Measurements from ENCODE around the gene ABCC9. TPM values are rescaled to one million over a fixed set of nuclear protein-coding genes. Genes with fewer than 3 reads are reported as not detected.
"Not testable (repeated sequence)": the region's sequence is repeated elsewhere in the genome, so short reads cannot be mapped to it uniquely, and the experiment has no call there.

The ABCC9 gene
- total RNA-seq, 1 donor from 2014 or later: not detected

DNA sequence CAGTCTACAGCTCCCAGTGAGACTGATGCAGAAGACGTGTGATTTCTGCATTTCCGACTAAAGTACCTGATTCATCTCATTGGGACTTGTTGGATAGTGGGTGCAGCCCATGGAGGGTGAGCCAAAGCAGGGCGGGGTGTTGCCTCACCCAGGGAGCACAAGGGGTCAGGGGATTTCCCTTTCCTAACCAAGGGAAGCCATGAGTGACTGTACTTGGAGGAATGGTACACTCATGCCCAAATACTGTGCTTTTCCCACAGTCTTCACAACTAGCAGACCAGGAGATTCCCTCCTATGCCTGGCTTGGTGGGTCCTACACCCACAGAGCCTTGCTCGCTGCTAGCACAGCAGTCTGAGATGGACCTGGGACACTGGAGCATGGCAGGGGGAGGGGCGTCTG lies 21.0 kb upstream of the ABCC9 start:
- intact Hi-C loops (cut with micrococcal nuclease): no loop called here
- no peaks in the 10 kb centered on the region for H3K9me3 Mint-ChIP-seq
- no peaks in the 10 kb centered on the region for H3K36me3 Mint-ChIP-seq (ENCODE audit: low read depth)
- H3K27me3 Mint-ChIP-seq (ENCODE audit: insufficient read depth): no peaks in the 10 kb centered on the region
- H3K4me3 Mint-ChIP-seq: no peak overlapping the region
- H3K4me1 Mint-ChIP-seq (ENCODE audit: low read depth): no peaks in the 10 kb centered on the region
- H3K27ac Mint-ChIP-seq: no peak overlapping the region
- no peak for DNase-seq (ENCODE audit: low spot score)

DNA sequence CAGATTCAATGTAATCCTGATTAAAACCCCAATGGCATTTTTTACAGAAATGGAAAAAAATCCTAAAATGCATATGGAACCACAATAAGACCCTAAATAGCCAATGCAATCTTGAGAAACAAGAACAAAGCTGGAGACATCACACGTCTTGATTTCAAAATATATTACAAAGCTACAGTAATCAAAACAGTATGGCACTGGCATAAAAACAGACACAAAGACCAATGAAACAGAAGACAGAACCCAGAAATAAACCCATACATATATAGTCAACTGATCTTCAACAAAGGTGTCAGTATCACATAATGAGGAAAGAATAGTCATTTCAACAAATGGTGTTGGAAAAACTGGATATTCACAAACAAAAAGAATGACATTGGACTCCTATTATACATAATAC lies 9.4 kb upstream of the ABCC9 start:
- no peak overlapping the region for H3K4me3 Mint-ChIP-seq
- H3K27me3 Mint-ChIP-seq (ENCODE audit: insufficient read depth): no peaks in the 10 kb centered on the region
- no peak for DNase-seq (ENCODE audit: low spot score)
- intact Hi-C loops (cut with micrococcal nuclease): no loop called here
- peaks cover 18% of the 10 kb centered on the region for H3K9me3 Mint-ChIP-seq
- H3K36me3 Mint-ChIP-seq (ENCODE audit: low read depth): no peaks in the 10 kb centered on the region
- no peaks in the 10 kb centered on the region for H3K4me1 Mint-ChIP-seq (ENCODE audit: low read depth)
- no peak overlapping the region for H3K27ac Mint-ChIP-seq

DNA sequence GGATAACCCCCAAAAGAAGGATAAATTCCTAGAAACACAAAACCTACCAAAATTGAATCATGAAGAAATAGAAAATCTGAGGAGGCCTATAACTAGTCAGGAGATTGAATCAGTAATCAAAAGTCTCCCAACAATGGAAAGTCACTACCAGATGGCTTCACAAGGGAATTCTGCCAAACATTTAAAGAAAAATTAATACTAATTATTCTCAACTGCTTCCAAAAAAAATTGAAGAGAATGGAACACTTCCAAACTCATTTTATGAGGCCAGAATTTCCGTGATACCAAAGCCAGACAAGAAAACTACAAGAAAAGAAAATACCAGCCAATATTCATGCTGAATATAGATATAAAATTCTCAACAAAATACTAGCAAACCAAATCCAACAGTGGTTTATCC lies 7.8 kb upstream of the ABCC9 start:
- Mint-ChIP-seq H3K4me3 (no peak overlapping the region), H3K36me3 (ENCODE audit: low read depth) (no peaks in the 10 kb centered on the region), H3K27me3 (ENCODE audit: insufficient read depth) (no peaks in the 10 kb centered on the region), H3K9me3 (peaks cover 18% of the 10 kb centered on the region), H3K4me1 (ENCODE audit: low read depth) (no peaks in the 10 kb centered on the region), H3K27ac (no peak overlapping the region)
- intact Hi-C loops (cut with micrococcal nuclease): no loop called here
- DNase-seq (ENCODE audit: low spot score): no peak

DNA sequence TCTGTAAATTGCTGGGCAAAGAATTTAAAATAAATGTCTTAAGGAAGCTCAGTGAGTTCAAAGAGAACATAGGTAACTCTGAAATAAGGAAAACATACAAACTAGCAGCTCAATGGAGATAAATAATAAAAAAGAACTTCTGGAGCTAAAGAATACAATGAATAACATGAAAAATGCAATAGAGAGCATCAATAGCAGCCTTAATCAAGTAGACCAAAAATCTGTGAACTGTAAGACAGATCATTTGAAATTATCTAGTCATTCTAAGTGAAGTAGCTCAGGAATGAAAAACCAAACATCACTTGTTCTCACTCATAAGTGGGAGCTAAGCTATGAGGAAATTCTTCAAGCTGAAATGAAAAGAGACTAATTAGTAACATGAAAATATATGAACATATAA lies 5.8 kb upstream of the ABCC9 start:
- no peak overlapping the region for H3K4me3 Mint-ChIP-seq
- no peak overlapping the region for H3K27ac Mint-ChIP-seq
- H3K36me3 Mint-ChIP-seq (ENCODE audit: low read depth): no peaks in the 10 kb centered on the region
- no peak for DNase-seq (ENCODE audit: low spot score)
- H3K27me3 Mint-ChIP-seq (ENCODE audit: insufficient read depth): peaks cover 13% of the 10 kb centered on the region
- peaks cover 18% of the 10 kb centered on the region for H3K9me3 Mint-ChIP-seq
- intact Hi-C loops (cut with micrococcal nuclease): no loop called here
- peaks cover under 1% of the 10 kb centered on the region for H3K4me1 Mint-ChIP-seq (ENCODE audit: low read depth)

DNA sequence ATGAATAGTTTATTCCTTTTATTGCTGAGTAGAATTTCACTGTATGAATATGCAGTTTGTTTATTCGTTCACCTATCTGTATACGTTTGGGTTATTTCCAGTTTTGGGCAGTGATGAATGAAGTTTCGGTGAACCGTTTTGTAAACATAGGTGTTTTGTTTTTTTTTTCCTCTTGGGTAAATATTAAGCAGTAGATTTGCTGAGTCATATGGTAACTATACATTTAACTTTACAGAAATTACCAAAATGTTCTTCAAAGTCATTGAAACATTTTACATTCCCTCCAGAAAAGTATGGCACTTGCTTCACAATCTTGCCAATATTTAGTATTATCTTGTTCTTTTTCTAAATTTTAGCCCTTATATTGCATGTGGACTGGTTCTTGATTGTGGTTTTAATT lies 3.8 kb upstream of the ABCC9 start:
- peaks cover 17% of the 10 kb centered on the region for H3K4me1 Mint-ChIP-seq (ENCODE audit: low read depth)
- DNase-seq (ENCODE audit: low spot score): no peak
- H3K4me3 Mint-ChIP-seq: no peak overlapping the region
- peaks cover 17% of the 10 kb centered on the region for H3K9me3 Mint-ChIP-seq
- no peak overlapping the region for H3K27ac Mint-ChIP-seq
- peaks cover 32% of the 10 kb centered on the region for H3K27me3 Mint-ChIP-seq (ENCODE audit: insufficient read depth)
- H3K36me3 Mint-ChIP-seq (ENCODE audit: low read depth): no peaks in the 10 kb centered on the region
- intact Hi-C loops (cut with micrococcal nuclease): no loop called here

DNA sequence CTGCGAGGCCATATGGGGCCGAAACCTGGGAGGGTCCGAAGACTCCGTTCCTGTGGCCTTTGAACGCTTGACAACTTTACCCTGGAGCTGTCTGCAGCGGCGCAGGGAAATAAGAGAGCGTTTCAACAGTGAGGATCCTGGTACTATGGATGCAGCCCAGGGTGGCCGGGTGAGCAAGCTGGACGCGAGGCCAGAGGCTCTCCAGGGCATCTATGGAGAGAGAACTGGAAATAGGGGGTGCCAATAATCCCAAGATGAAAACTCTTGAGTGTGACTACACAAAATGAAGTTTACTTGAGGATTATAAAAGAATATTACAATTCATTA lies 1.1 kb upstream of the ABCC9 start:
- Mint-ChIP-seq H3K27ac (no peak overlapping the region), H3K9me3 (peaks cover 6% of the 10 kb centered on the region), H3K4me3 (no peak overlapping the region), H3K36me3 (ENCODE audit: low read depth) (no peaks in the 10 kb centered on the region), H3K4me1 (ENCODE audit: low read depth) (peaks cover 17% of the 10 kb centered on the region), H3K27me3 (ENCODE audit: insufficient read depth) (peaks cover 44% of the 10 kb centered on the region)
- no peak for DNase-seq (ENCODE audit: low spot score)
- intact Hi-C loops (cut with micrococcal nuclease): loop anchor here (5.0 kb wide), 1 partner anchor 165 kb away; no protein-coding TSS in a partner anchor

- Mint-ChIP-seq H3K4me1 (ENCODE audit: low read depth) (peaks cover 17% of the 10 kb centered on the region), H3K9me3 (peaks cover 3% of the 10 kb centered on the region), H3K36me3 (ENCODE audit: low read depth) (no peaks in the 10 kb centered on the region), H3K27me3 (ENCODE audit: insufficient read depth) (peaks cover 49% of the 10 kb centered on the region), H3K27ac (no peak overlapping the region), H3K4me3 (peak overlapping the region; percentile 29)
- intact Hi-C loops (cut with micrococcal nuclease): loop anchor here (5.0 kb wide), 1 partner anchor 164 kb away; no protein-coding TSS in a partner anchor
- no peak for DNase-seq (ENCODE audit: low spot score)
Measured at GRCh38 chr12:21941506-21942376, 515 bp upstream of the ABCC9 start.

- intact Hi-C loops (cut with micrococcal nuclease): no loop called here
- no peak for DNase-seq (ENCODE audit: low spot score)
- Mint-ChIP-seq H3K36me3 (ENCODE audit: low read depth) (no peaks in the 10 kb centered on the region), H3K27me3 (ENCODE audit: insufficient read depth) (peaks cover 52% of the 10 kb centered on the region), H3K4me3 (no peak overlapping the region), H3K4me1 (ENCODE audit: low read depth) (peaks cover 17% of the 10 kb centered on the region), H3K27ac (no peak overlapping the region), H3K9me3 (no peaks in the 10 kb centered on the region)
Measured at GRCh38 chr12:21939435-21939834, 1.8 kb downstream of the ABCC9 start.

GRCh38 chr12:21938879-21939278 lies 2.3 kb downstream of the ABCC9 start:
- Mint-ChIP-seq H3K27ac (no peak overlapping the region), H3K9me3 (no peaks in the 10 kb centered on the region), H3K4me3 (no peak overlapping the region), H3K36me3 (ENCODE audit: low read depth) (no peaks in the 10 kb centered on the region), H3K27me3 (ENCODE audit: insufficient read depth) (peaks cover 51% of the 10 kb centered on the region), H3K4me1 (ENCODE audit: low read depth) (peaks cover 17% of the 10 kb centered on the region)
- DNase-seq (ENCODE audit: low spot score): no peak
- intact Hi-C loops (cut with micrococcal nuclease): no loop called here

DNA sequence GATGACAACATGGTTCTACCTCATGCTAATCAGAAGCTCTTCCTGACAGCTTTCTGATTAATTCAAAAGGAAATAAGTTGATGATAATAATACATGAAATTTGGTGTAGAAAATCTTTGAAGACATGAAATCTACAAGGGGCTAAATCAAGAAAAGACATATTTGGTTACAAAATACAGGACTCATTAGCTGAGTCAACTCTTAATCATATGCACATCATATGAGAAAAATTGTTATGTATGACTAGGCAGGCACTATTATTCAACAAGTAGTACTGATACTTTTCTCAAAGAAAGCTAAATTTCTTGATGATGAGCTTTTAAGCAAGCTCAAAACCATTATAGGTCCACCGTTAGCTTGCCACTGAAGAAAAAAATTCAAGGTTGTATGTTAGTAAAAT lies 7.1 kb downstream of the ABCC9 start:
- Mint-ChIP-seq H3K27ac (no peak overlapping the region), H3K9me3 (no peaks in the 10 kb centered on the region), H3K36me3 (ENCODE audit: low read depth) (no peaks in the 10 kb centered on the region), H3K4me1 (ENCODE audit: low read depth) (no peaks in the 10 kb centered on the region), H3K4me3 (no peak overlapping the region), H3K27me3 (ENCODE audit: insufficient read depth) (peaks cover 13% of the 10 kb centered on the region)
- DNase-seq (ENCODE audit: low spot score): no peak
- intact Hi-C loops (cut with micrococcal nuclease): no loop called here

DNA sequence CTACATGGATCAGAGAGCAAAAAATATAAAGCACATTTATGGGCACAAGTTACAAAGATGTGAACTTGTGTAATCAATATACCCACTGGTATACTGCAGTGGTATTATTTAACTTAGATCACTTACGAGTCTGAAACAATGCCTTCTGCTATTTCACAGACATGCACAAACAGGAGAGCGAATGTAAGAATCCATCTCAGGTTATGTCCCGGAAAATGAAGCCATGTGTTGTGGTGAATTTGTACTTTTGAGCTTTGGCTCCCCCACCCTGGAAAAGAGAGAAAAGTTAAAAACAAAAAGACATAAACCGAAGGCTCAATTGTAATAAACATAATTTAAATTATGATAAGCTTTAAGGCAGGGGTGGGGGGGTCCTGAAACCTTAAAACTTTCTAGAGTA lies 7.6 kb downstream of the ABCC9 start:
- DNase-seq (ENCODE audit: low spot score): no peak
- H3K36me3 Mint-ChIP-seq (ENCODE audit: low read depth): no peaks in the 10 kb centered on the region
- no peaks in the 10 kb centered on the region for H3K4me1 Mint-ChIP-seq (ENCODE audit: low read depth)
- H3K4me3 Mint-ChIP-seq: no peak overlapping the region
- intact Hi-C loops (cut with micrococcal nuclease): no loop called here
- H3K27ac Mint-ChIP-seq: no peak overlapping the region
- peaks cover 9% of the 10 kb centered on the region for H3K27me3 Mint-ChIP-seq (ENCODE audit: insufficient read depth)
- no peaks in the 10 kb centered on the region for H3K9me3 Mint-ChIP-seq

- H3K4me3 Mint-ChIP-seq; H3K36me3 Mint-ChIP-seq (ENCODE audit: low read depth); H3K27me3 Mint-ChIP-seq (ENCODE audit: insufficient read depth); intact Hi-C loops (cut with micrococcal nuclease); H3K27ac Mint-ChIP-seq; H3K9me3 Mint-ChIP-seq; DNase-seq (ENCODE audit: low spot score); H3K4me1 Mint-ChIP-seq (ENCODE audit: low read depth): not testable (repeated sequence)
Measured at GRCh38 chr12:21929972-21930371, 11.3 kb downstream of the ABCC9 start.

GRCh38 chr12:21925296-21925913 lies 15.8 kb downstream of the ABCC9 start:
- intact Hi-C loops (cut with micrococcal nuclease): no loop called here
- H3K9me3 Mint-ChIP-seq: no peaks in the 10 kb centered on the region
- DNase-seq (ENCODE audit: low spot score): no peak
- H3K36me3 Mint-ChIP-seq (ENCODE audit: low read depth): no peaks in the 10 kb centered on the region
- H3K27ac Mint-ChIP-seq: no peak overlapping the region
- H3K27me3 Mint-ChIP-seq (ENCODE audit: insufficient read depth): peaks cover 2% of the 10 kb centered on the region
- H3K4me3 Mint-ChIP-seq: no peak overlapping the region
- no peaks in the 10 kb centered on the region for H3K4me1 Mint-ChIP-seq (ENCODE audit: low read depth)

Data from activated T-helper 1 cell treated with anti-CD3 and anti-CD28 coated beads, Interleukin-12 subunit alpha, Interleukin-12 subunit beta, Interleukin-2, Interleukin-4 antibody, amounts not matched to agents 30 ng/mL and 10 ng/mL and 1 ng/mL, durations not matched to agents 14 hours and 24 hours and 36 hours (primary cell).